Stimulated activated CD4-positive, alpha-beta T cell treated with anti-CD3 and anti-CD28 coated beads, TNF-alpha, amount 100 ng/mL, for 4 hours (primary cell): Measurements from ENCODE around the gene VEGFA.
"Not testable (repeated sequence)": the region's sequence is repeated elsewhere in the genome, so short reads cannot be mapped to it uniquely, and the experiment has no call there.

Source experiments
- DNase-seq, 3 experiments: peaks; one replicate each; pipeline ENCODE4 v3.0.0-alpha.2; 2020; ENCODE audit warnings: low read depth in 3 of 3

Gene VEGFA

GRCh38 chr6:43803055-43803782 is 33.2 kb downstream of the VEGFA start:
- no peak for DNase-seq

GRCh38 chr6:43803783-43804549 is 34.0 kb downstream of the VEGFA start:
- no peak for DNase-seq

DNA sequence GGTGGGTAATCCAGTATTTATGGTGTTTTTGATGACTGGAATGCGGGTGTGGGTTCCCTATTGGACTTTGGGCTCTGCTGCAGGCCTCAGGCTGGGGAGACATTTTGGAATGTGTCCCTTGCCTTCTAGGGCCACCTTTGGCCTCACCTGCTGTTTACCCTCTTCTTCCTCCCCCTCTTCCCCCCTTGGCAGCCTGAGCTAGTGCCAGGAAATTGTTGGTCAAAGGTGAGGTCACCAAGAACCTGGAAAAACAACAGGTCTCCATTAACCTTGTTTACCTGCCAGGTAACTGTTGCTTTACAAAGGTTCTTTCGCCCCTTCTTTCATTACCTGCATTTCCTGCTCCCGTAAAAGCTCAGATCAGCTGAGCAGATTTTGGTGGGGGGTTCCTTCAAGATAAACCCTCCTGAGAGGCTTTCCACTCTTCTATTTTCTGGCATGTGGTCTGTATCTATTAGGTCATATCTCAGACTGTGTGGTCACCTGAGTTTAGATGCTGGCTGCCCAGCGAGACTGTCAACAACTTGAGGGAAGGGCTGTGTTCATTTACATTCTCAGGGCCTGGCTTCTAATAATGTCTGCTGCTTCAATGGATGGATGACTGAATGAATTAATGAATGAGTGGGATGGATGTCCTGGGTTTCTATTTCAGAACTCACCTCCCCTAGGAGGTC is 34.7 kb downstream of the VEGFA start:
- DNase-seq: no peak

- DNase-seq: no peak
Observed at GRCh38 chr6:43805699-43806042, 35.7 kb downstream of the VEGFA start.

- DNase-seq: no peak
Observed at GRCh38 chr6:43806043-43806757, 36.2 kb downstream of the VEGFA start.

DNA sequence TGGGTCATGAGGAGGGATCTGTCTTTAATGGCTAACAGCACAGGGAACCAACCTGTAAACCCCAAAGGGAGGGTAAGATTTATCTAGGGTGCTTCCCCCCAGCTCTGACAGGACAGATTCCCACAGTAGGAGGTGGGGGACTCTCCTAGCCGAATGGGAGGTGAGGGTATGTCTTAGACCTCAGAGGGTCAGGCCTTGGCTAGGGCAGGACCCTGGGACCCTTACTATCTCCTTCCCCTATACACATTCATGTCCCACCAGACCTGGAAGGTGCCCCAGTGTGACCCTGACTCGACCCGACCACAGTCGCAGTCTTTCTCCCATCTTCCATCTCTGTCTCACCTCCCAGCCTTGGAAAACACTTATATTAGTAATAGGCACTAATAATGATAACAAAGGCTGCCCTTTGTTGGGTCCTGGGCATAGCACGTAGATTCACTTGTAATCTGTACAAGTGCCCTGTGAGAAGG is 36.8 kb downstream of the VEGFA start:
- DNase-seq: no peak

DNA sequence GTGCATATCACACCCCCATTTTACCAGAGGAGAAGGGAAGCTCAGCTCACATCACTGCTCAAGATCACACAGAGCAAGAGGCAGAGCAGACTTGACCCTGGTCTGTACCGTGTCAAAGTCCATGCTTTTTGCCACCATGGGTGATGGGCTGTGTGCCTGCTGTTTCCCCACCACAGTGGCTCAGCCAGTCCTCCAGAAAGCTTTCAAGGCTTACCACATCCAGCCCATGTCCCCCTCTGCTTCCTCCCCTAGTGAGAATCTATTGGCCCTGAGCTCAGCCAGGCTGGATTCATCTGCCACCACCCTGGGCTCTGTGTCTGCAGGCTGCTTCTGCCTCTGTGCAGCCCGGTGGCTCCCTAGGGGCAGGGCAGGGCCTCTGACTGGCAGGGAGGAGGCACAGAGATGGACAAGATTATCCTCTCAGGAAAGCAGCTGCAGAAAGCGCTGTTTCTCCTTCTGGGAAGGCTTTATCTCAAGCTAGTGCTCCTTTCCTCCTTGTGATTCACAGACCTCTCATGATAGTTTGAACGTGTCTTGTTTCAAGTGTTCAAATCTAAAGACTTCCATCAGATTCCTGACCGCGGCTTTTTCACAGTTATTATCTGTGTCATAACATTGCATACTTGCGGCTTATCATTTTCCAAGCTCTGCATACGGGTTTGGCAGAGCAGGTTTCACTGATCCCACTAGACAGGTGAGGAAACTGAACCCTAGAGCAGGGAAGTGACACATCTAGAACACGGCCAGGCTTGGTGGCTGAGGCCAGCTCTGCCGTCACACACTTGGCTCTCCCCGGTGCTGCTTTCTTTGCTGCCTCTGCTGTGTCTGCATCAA is 37.4 kb downstream of the VEGFA start:
- DNase-seq: no peak

DNA sequence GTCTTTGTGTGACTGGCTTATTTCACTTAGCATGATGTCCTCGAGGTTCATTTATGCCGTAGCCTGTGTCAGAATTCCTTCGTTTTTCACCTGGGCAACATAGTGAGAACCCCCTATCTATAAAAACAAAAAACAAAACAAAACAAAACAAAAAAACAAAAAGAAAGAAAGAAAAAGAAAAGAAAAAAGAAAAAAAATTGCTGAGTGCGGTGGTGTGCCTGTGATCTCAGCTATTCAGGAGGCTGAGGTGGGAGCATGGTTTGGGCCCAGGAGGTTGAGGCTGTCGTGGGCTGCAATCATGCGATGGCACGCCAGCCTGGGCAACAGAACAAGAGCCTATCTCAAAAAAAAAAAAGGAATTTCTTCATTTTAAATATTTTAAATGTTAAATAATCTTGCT is 38.4 kb downstream of the VEGFA start:
- DNase-seq: no peak

DNA sequence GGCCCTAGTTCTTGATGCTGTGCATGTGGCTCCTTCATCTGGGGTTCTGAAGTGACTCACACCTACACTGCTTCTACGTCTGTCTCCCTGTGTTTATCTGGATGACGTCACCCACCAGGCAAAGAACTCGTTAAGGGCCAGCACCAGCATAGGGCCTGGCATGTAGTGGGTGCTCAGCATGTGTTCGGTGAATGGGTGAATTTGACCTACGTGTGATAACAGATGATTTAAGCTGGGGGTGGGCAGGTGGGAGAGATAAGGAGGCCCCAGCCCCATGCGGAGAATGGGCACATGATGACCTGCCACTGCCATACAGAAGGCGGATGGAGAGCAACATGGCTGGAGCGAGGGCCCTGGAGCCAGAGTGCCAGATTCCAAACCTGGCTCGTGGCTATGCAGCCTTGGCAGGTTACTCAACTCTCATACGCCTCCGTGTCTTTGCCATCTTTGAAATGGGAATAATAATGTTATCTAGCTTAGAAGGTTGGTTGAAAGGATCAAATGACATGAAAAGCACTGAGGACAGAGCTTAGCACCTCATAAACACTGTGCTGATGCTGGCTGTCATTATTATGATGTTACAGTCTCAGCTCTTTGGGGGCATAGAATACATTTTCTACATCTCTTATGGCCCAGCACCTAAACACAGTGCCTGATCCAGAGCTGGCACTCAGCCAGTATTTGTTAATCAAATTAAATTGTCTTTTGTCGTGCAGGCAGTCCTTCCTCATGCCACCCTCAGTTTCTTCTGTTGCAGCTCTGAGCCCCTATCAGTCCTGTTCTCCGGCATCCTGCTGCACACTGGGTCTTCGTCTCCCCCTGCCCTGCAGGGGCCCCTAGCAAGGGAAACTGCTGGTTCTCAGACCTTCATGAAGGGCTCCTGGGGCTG is 39.6 kb downstream of the VEGFA start:
- no peak for DNase-seq

GRCh38 chr6:43810965-43811732 is 41.1 kb downstream of the VEGFA start:
- no peak for DNase-seq

GRCh38 chr6:43811733-43812099 is 41.7 kb downstream of the VEGFA start:
- DNase-seq: no peak

GRCh38 chr6:43812850-43813578 is 43.0 kb downstream of the VEGFA start:
- DNase-seq: no peak

GRCh38 chr6:43814111-43814510 is 44.1 kb downstream of the VEGFA start:
- no peak for DNase-seq

GRCh38 chr6:43814865-43815264 is 44.9 kb downstream of the VEGFA start:
- DNase-seq: no peak

GRCh38 chr6:43817192-43817591 is 47.2 kb downstream of the VEGFA start:
- no peak for DNase-seq

GRCh38 chr6:43818973-43819372 is 49.0 kb downstream of the VEGFA start:
- DNase-seq: not testable (repeated sequence)

DNA sequence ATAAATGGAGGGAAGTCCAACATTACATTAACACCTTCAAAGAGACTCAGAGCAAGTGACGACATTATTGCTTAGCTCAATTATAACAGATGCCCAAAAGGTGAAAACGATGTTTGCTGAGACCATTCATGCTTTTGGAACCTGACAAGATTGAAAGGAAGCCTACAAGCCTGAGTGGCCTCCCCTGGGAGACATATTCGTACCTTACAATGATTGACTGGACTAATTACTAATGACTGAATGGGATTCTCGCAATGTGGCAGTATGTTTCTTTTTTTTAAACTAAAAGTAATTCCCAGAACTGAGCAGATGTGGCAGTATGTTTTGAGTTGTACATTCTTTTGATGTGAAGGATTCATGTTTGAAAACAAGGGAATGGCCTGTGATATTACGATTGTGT is 49.9 kb downstream of the VEGFA start:
- no peak for DNase-seq

GRCh38 chr6:43820486-43820885 is 50.5 kb downstream of the VEGFA start:
- no peak for DNase-seq
